Suprapubic skin (tissue), 4 donors: ENCODE results near the gene DNAJC11.

Experiments
- CTCF ChIP-seq, 2 donors: fragments of 200-600 bp in 1 of 2; fragments of 450-650 bp in 1 of 2; sonication (generic) in 1 of 2; IDR thresholded peaks; one replicate each; pipeline ENCODE4 v1.5.1; 2016 to 2019; ENCODE audit warnings: antibody characterized with exemption in 2 of 2, mild to moderate bottlenecking in 1 of 2, moderate library complexity in 1 of 2
- EP300 ChIP-seq: sonication (generic); formaldehyde crosslinking; IDR thresholded peaks from one replicate; pipeline ENCODE4 v1.6.1; 2017; ENCODE audit warnings: antibody characterized with exemption
- POLR2AphosphoS5 ChIP-seq, 3 donors: sonication (generic); formaldehyde crosslinking; IDR thresholded peaks; one replicate each; pipeline ENCODE4 v1.6.1; 2017; ENCODE audit warnings: antibody characterized with exemption in 3 of 3

- TF ChIP-seq CTCF (IDR thresholded peaks at IDR 0.05) = no peak
- TF ChIP-seq POLR2AphosphoS5 (IDR thresholded peaks at IDR 0.05) = peak; percentile 2 to 59 (median 26)
- no peak for TF ChIP-seq EP300
These were observed 98.9 kb downstream of the DNAJC11 start, which contains the start of gene KLHL21 for GRCh38 chr1:6602669-6603237.
